Subcutaneous abdominal adipose tissue (tissue), 5 donors: ENCODE measurements around the gene ZNF2.
"Not testable (repeated sequence)": the region's sequence is repeated elsewhere in the genome, so short reads cannot be mapped to it uniquely, and the experiment has no call there.

Source experiments
- H3K27ac ChIP-seq: one replicate; pipeline ENCODE4 v1.7.0; 2013; ENCODE audit warnings: low read depth, mild to moderate bottlenecking, inconsistent platforms, low read length, moderate library complexity
- H3K27me3 ChIP-seq, 5 donors: one replicate each; pipeline ENCODE4 v1.7.0; 2013; ENCODE audit warnings: low read length in 5 of 5, inconsistent platforms in 1 of 5; ENCODE audit not compliant: control insufficient read depth in 5 of 5, insufficient read depth in 4 of 5
- H3K36me3 ChIP-seq, 5 donors: one replicate each; pipeline ENCODE4 v1.7.0; 2013; ENCODE audit warnings: low read length in 5 of 5; ENCODE audit not compliant: control insufficient read depth in 5 of 5, insufficient read depth in 5 of 5
- H3K4me1 ChIP-seq, 5 donors: one replicate each; pipeline ENCODE4 v1.7.0; 2013; ENCODE audit warnings: low read length in 5 of 5, mild to moderate bottlenecking in 3 of 5, moderate library complexity in 1 of 5; ENCODE audit not compliant: control insufficient read depth in 5 of 5, insufficient read depth in 5 of 5
- H3K4me3 ChIP-seq, 5 donors: one replicate each; pipeline ENCODE4 v1.7.0; 2013; ENCODE audit warnings: low read length in 5 of 5, low read depth in 1 of 5
- H3K9ac ChIP-seq, 5 donors: one replicate each; pipeline ENCODE4 v1.7.0; 2013; ENCODE audit warnings: low read length in 5 of 5, mild to moderate bottlenecking in 4 of 5, moderate library complexity in 3 of 5
- H3K9me3 ChIP-seq, 5 donors: one replicate each; pipeline ENCODE4 v1.7.0; 2013; ENCODE audit warnings: low read length in 5 of 5; ENCODE audit not compliant: control insufficient read depth in 5 of 5
- donor health status: healthy.
- donor health status: healthy.
- donor health status: healthy.
- donor health status: healthy.
- donor health status: healthy.

ZNF2 gene

GRCh38 chr2:95192956-95193355, 27.3 kb downstream of the ZNF2 start:
- H3K27ac ChIP-seq, H3K9me3 ChIP-seq, H3K4me1 ChIP-seq, H3K27me3 ChIP-seq, H3K36me3 ChIP-seq, H3K4me3 ChIP-seq, H3K9ac ChIP-seq: not testable (repeated sequence)

GRCh38 chr2:95203911-95204310, 38.3 kb downstream of the ZNF2 start:
- Histone ChIP-seq H3K27ac (no peak overlapping the region), H3K36me3 (no peaks in the 10 kb centered on the region), H3K9me3 (no peaks in the 10 kb centered on the region), H3K4me3 (no peak overlapping the region), H3K4me1 (peaks cover 0 to 21% (median 15%) of the 10 kb centered on the region in 5 donors), H3K9ac (no peak overlapping the region), H3K27me3 (no peaks in the 10 kb centered on the region)

- Histone ChIP-seq H3K4me1 (peaks cover 0 to 21% (median 15%) of the 10 kb centered on the region in 5 donors), H3K4me3 (no peak overlapping the region), H3K9ac (no peak overlapping the region), H3K9me3 (peaks cover 0 to 3% (median 0%) of the 10 kb centered on the region in 5 donors), H3K27ac (no peak overlapping the region), H3K27me3 (no peaks in the 10 kb centered on the region), H3K36me3 (peaks cover 0 to 3% (median 0%) of the 10 kb centered on the region in 5 donors)
Observed at GRCh38 chr2:95204396-95204795, 38.8 kb downstream of the ZNF2 start.

GRCh38 chr2:95206096-95206495, 40.5 kb downstream of the ZNF2 start:
- H3K27me3 ChIP-seq = no peaks in the 10 kb centered on the region
- H3K4me3 ChIP-seq = peak overlapping the region in 1 of 5 donors; percentile 87
- H3K9ac ChIP-seq = no peak overlapping the region
- peaks cover 0 to 14% (median 6%) of the 10 kb centered on the region in 5 donors for H3K9me3 ChIP-seq
- no peak overlapping the region for H3K27ac ChIP-seq
- peaks cover 3 to 9% (median 6%) of the 10 kb centered on the region in 5 donors for H3K36me3 ChIP-seq
- peaks cover 0 to 21% (median 15%) of the 10 kb centered on the region in 5 donors for H3K4me1 ChIP-seq

GRCh38 chr2:95207111-95207961, 41.7 kb downstream of the ZNF2 start, which contains the start of gene ZNF892:
Gene ZNF892 (plus strand): TSS chr2:95207521. CDS start chr2:95207816, 295 bp downstream.
- Histone ChIP-seq H3K4me3 (peak within 1 kb of the TSS; percentile 85 to 95 (median 88)), H3K36me3 (peaks cover 15 to 21% (median 17%) of the 10 kb centered on the region in 5 donors), H3K27me3 (no peaks in the 10 kb centered on the region), H3K9ac (peak within 1 kb of the TSS in 4 of 5 donors; percentile 77 to 89 (median 88)), H3K4me1 (peaks cover 0 to 21% (median 15%) of the 10 kb centered on the region in 5 donors), H3K9me3 (peaks cover 10 to 27% (median 18%) of the 10 kb centered on the region in 5 donors), H3K27ac (peak within 1 kb of the TSS; percentile 48)

GRCh38 chr2:95208106-95208505, 42.5 kb downstream of the ZNF2 start:
- Histone ChIP-seq H3K27me3 (no peaks in the 10 kb centered on the region), H3K27ac (no peak overlapping the region), H3K9ac (peak overlapping the region in 3 of 5 donors; percentile 87 to 89 (median 89))

GRCh38 chr2:95215018-95215612, 49.5 kb downstream of the ZNF2 start:
- Histone ChIP-seq H3K9ac (no peak overlapping the region), H3K4me1 (no peaks in the 10 kb centered on the region), H3K27ac (no peak overlapping the region), H3K27me3 (no peaks in the 10 kb centered on the region), H3K36me3 (peaks cover 45 to 65% (median 53%) of the 10 kb centered on the region in 5 donors), H3K9me3 (peaks cover 65 to 96% (median 93%) of the 10 kb centered on the region in 5 donors), H3K4me3 (peak overlapping the region; percentile 26 to 54 (median 46))

More at GRCh38 chr2:95208106-95208505, 42.5 kb downstream of the ZNF2 start:
- Histone ChIP-seq H3K4me3 (peak overlapping the region; percentile 85 to 95 (median 88)), H3K9me3 (peaks cover 17 to 34% (median 26%) of the 10 kb centered on the region in 5 donors), H3K36me3 (peaks cover 22 to 29% (median 25%) of the 10 kb centered on the region in 5 donors), H3K4me1 (peaks cover 0 to 21% (median 15%) of the 10 kb centered on the region in 5 donors)

- peak overlapping the region in 2 of 5 donors; percentile 13 for H3K4me3 ChIP-seq
- H3K27me3 ChIP-seq = no peaks in the 10 kb centered on the region
- H3K36me3 ChIP-seq = peaks cover 2 to 24% (median 6%) of the 10 kb centered on the region in 5 donors
- H3K9me3 ChIP-seq = peaks cover 46 to 96% (median 82%) of the 10 kb centered on the region in 5 donors
- H3K9ac ChIP-seq = no peak overlapping the region
- H3K4me1 ChIP-seq = no peaks in the 10 kb centered on the region
- no peak overlapping the region for H3K27ac ChIP-seq
Observed at GRCh38 chr2:95220449-95220848, 54.8 kb downstream of the ZNF2 start.

GRCh38 chr2:95225658-95226057, 60.0 kb downstream of the ZNF2 start:
- Histone ChIP-seq H3K4me3 (peak overlapping the region in 1 of 5 donors; percentile 5), H3K4me1 (no peaks in the 10 kb centered on the region), H3K9me3 (peaks cover 23 to 73% (median 62%) of the 10 kb centered on the region in 5 donors), H3K36me3 (peaks cover 0 to 8% (median 2%) of the 10 kb centered on the region in 5 donors), H3K27ac (no peak overlapping the region), H3K9ac (no peak overlapping the region), H3K27me3 (no peaks in the 10 kb centered on the region)

GRCh38 chr2:95231723-95232122, 66.1 kb downstream of the ZNF2 start:
- H3K4me3 ChIP-seq = no peak overlapping the region
- no peak overlapping the region for H3K27ac ChIP-seq
- no peaks in the 10 kb centered on the region for H3K27me3 ChIP-seq
- peaks cover 5 to 61% (median 33%) of the 10 kb centered on the region in 5 donors for H3K9me3 ChIP-seq
- no peak overlapping the region for H3K9ac ChIP-seq
- H3K4me1 ChIP-seq = no peaks in the 10 kb centered on the region
- no peaks in the 10 kb centered on the region for H3K36me3 ChIP-seq
